ENCODE data around the gene DAP. TPM values are rescaled to one million over a fixed set of nuclear protein-coding genes. Genes with fewer than 3 reads are reported as not detected.

The DAP gene
- total RNA-seq, 6 donors from 2014 or later: 38.8 to 101 (median 77.6) TPM

GRCh38 chr5:10689391-10690081 lies 71.5 kb downstream of the DAP start:
- ATAC-seq (ENCODE audit: low FRiP score in 2 of 2) (peak; percentile 28 to 40), DNase-seq (peak in 1 of 2 donors; percentile 36)
- H3K4me1 ChIP-seq: no peaks in the 10 kb centered on the region
- H3K4me3 ChIP-seq: no peak overlapping the region
- 86 to 88% methylated on average over 11 of the region's 11 CpGs for WGBS, 2 donors
- no peaks in the 10 kb centered on the region for H3K27me3 ChIP-seq
- H3K27ac ChIP-seq: no peak overlapping the region
- H3K36me3 ChIP-seq: peaks cover 0 to 4% (median 0%) of the 10 kb centered on the region in 4 donors
- no peaks in the 10 kb centered on the region for H3K9me3 ChIP-seq
- no peak for TF ChIP-seq POLR2AphosphoS5 (IDR thresholded peaks at IDR 0.05)
- no peak for TF ChIP-seq CTCF (IDR thresholded peaks at IDR 0.05)
- no peak for TF ChIP-seq POLR2A (IDR thresholded peaks at IDR 0.05)
- TF ChIP-seq EP300 (IDR thresholded peaks at IDR 0.05): no peak

GRCh38 chr5:10688651-10689171 lies 72.3 kb downstream of the DAP start:
- Histone ChIP-seq H3K36me3 (peaks cover 0 to 4% (median 0%) of the 10 kb centered on the region in 4 donors), H3K27me3 (no peaks in the 10 kb centered on the region), H3K4me1 (no peaks in the 10 kb centered on the region), H3K27ac (no peak overlapping the region), H3K4me3 (no peak overlapping the region), H3K9me3 (no peaks in the 10 kb centered on the region)
- 99% methylated on average over 11 to 13 of the region's 13 CpGs for WGBS, 2 donors
- no peak for TF ChIP-seq POLR2AphosphoS5 (IDR thresholded peaks at IDR 0.05)
- no peak for TF ChIP-seq EP300 (IDR thresholded peaks at IDR 0.05)
- TF ChIP-seq CTCF (IDR thresholded peaks at IDR 0.05): no peak
- TF ChIP-seq POLR2A (IDR thresholded peaks at IDR 0.05): no peak
- DNase-seq (peak in 1 of 2 donors; percentile 49), ATAC-seq (ENCODE audit: low FRiP score in 2 of 2) (peak in 1 of 2 donors; percentile 24)

- Histone ChIP-seq H3K27me3 (no peaks in the 10 kb centered on the region), H3K9me3 (no peaks in the 10 kb centered on the region), H3K36me3 (peaks cover 5 to 18% (median 10%) of the 10 kb centered on the region in 4 donors), H3K4me3 (no peak overlapping the region), H3K27ac (no peak overlapping the region), H3K4me1 (no peaks in the 10 kb centered on the region)
- DNase-seq (no peak), ATAC-seq (ENCODE audit: low FRiP score in 2 of 2) (no peak)
- WGBS, 2 donors: 91 to 97% methylated on average over 2 of the region's 2 CpGs
- TF ChIP-seq POLR2A (IDR thresholded peaks at IDR 0.05): no peak
- TF ChIP-seq CTCF (IDR thresholded peaks at IDR 0.05): no peak
- no peak for TF ChIP-seq POLR2AphosphoS5 (IDR thresholded peaks at IDR 0.05)
- TF ChIP-seq EP300 (IDR thresholded peaks at IDR 0.05): no peak
Observed at GRCh38 chr5:10686890-10687289, 74.1 kb downstream of the DAP start.

DNA sequence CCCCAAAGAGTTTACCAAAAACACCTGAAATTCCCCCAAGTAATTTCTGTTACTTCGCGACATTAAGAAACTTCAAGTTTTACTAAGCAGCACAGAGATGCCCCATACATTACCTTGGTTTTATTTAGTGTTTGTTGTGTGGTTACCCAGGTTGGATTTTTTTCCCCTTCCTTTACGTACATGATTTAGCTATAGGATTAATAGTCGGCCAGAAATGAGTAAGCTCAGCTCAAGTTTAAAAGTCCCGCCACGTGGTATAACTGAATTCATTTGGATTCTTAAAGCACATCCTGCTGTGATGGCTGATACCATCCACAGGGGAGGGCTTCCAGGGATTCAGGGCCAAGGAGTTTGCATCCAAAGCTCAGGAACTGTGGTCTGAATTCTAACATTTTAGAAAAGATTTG lies 75.9 kb downstream of the DAP start:
- Histone ChIP-seq H3K27ac (no peak overlapping the region), H3K4me1 (no peaks in the 10 kb centered on the region), H3K27me3 (no peaks in the 10 kb centered on the region), H3K36me3 (peaks cover 12 to 36% (median 27%) of the 10 kb centered on the region in 4 donors), H3K9me3 (no peaks in the 10 kb centered on the region), H3K4me3 (no peak overlapping the region)
- WGBS, 2 donors: 83 to 85% methylated on average over 6 of the region's 6 CpGs
- TF ChIP-seq EP300 (IDR thresholded peaks at IDR 0.05): no peak
- no peak for TF ChIP-seq CTCF (IDR thresholded peaks at IDR 0.05)
- no peak for TF ChIP-seq POLR2AphosphoS5 (IDR thresholded peaks at IDR 0.05)
- TF ChIP-seq POLR2A (IDR thresholded peaks at IDR 0.05): no peak
- ATAC-seq (ENCODE audit: low FRiP score in 2 of 2) (no peak), DNase-seq (no peak)
